ENCODE results near the gene TSSK3.

TSSK3 gene

GRCh38 chr1:32400876-32401631, 38.7 kb downstream of the TSSK3 start:
- DNase-seq (ENCODE audit: low read depth): peak; percentile 29

- DNase-seq (ENCODE audit: low read depth): no peak
These were observed 42.6 kb downstream of the TSSK3 start for GRCh38 chr1:32404946-32405345.

- DNase-seq (ENCODE audit: low read depth): no peak
These were observed 43.5 kb downstream of the TSSK3 start for GRCh38 chr1:32405672-32406467.

GRCh38 chr1:32406629-32407111, 44.3 kb downstream of the TSSK3 start:
- no peak for DNase-seq (ENCODE audit: low read depth)

GRCh38 chr1:32411261-32411660, 48.9 kb downstream of the TSSK3 start:
- DNase-seq (ENCODE audit: low read depth): no peak

- DNase-seq (ENCODE audit: low read depth): peak; percentile 35
These were observed 51.3 kb downstream of the TSSK3 start for GRCh38 chr1:32413507-32414185.
